HG02571 (cell line): ENCODE data around the gene MADD.

ENCODE experiments used
- ATAC-seq: cut with Tn5 transposase; IDR thresholded peaks from one replicate; pipeline ENCODE4 v1.9.1; 2021; ENCODE audit warnings: mild to moderate bottlenecking, moderate library complexity; ENCODE audit not compliant: unreplicated experiment

The MADD gene

GRCh38 chr11:47355283-47356128 lies 85.6 kb downstream of the MADD start:
- ATAC-seq = no peak

- ATAC-seq = no peak
Measured at GRCh38 chr11:47356129-47356997, 86.4 kb downstream of the MADD start.

- ATAC-seq = no peak
Measured at GRCh38 chr11:47356998-47357329, 87.0 kb downstream of the MADD start.

- ATAC-seq = no peak
Measured at GRCh38 chr11:47357985-47358730, 88.2 kb downstream of the MADD start.

GRCh38 chr11:47358731-47359051 lies 88.8 kb downstream of the MADD start:
- ATAC-seq = no peak

- no peak for ATAC-seq
Measured at GRCh38 chr11:47359162-47359561, 89.2 kb downstream of the MADD start.

- no peak for ATAC-seq
Measured at GRCh38 chr11:47359586-47359985, 89.7 kb downstream of the MADD start.

- no peak for ATAC-seq
Measured at GRCh38 chr11:47360341-47360740, 90.4 kb downstream of the MADD start.

- no peak for ATAC-seq
Measured at GRCh38 chr11:47361419-47361818, 91.5 kb downstream of the MADD start.

- no peak for ATAC-seq
Measured at GRCh38 chr11:47366020-47366490, 96.1 kb downstream of the MADD start.

- ATAC-seq = no peak
Measured at GRCh38 chr11:47369676-47370075, 99.7 kb downstream of the MADD start.

- ATAC-seq = no peak
Measured at GRCh38 chr11:47372422-47372821, 102.5 kb downstream of the MADD start.

- ATAC-seq = peak; percentile 36
Measured at GRCh38 chr11:47373876-47374719, 104.2 kb downstream of the MADD start.

- ATAC-seq = no peak
Measured at GRCh38 chr11:47374720-47375019, 104.7 kb downstream of the MADD start.

GRCh38 chr11:47375020-47375419 lies 105.1 kb downstream of the MADD start:
- no peak for ATAC-seq

- no peak for ATAC-seq
Measured at GRCh38 chr11:47375546-47376085, 105.7 kb downstream of the MADD start.

- no peak for ATAC-seq
Measured at GRCh38 chr11:47376107-47376524, 106.2 kb downstream of the MADD start.

GRCh38 chr11:47376525-47377371 lies 106.8 kb downstream of the MADD start:
- ATAC-seq = no peak

- ATAC-seq = no peak
Measured at GRCh38 chr11:47377571-47378009, 107.7 kb downstream of the MADD start.
